Measurements from ENCODE around the gene UPB1.

GRCh38 chr22:24566899-24567511 is 71.9 kb downstream of the UPB1 start:
- TF ChIP-seq, protein P1, sequence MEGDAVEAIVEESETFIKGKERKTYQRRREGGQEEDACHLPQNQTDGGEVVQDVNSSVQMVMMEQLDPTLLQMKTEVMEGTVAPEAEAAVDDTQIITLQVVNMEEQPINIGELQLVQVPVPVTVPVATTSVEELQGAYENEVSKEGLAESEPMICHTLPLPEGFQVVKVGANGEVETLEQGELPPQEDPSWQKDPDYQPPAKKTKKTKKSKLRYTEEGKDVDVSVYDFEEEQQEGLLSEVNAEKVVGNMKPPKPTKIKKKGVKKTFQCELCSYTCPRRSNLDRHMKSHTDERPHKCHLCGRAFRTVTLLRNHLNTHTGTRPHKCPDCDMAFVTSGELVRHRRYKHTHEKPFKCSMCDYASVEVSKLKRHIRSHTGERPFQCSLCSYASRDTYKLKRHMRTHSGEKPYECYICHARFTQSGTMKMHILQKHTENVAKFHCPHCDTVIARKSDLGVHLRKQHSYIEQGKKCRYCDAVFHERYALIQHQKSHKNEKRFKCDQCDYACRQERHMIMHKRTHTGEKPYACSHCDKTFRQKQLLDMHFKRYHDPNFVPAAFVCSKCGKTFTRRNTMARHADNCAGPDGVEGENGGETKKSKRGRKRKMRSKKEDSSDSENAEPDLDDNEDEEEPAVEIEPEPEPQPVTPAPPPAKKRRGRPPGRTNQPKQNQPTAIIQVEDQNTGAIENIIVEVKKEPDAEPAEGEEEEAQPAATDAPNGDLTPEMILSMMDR (conservative IDR thresholded peaks at IDR 0.05) = no peak
- TF ChIP-seq ZFX (IDR thresholded peaks at IDR 0.05) = no peak
